Neutrophil (primary cell): ENCODE data around the gene TWIST2.

Experiments
- H3K27ac ChIP-seq: fragments of 200-600 bp; sonication (generic); 2 replicates; pipeline ENCODE4 v1.5.1; 2016; ENCODE audit warnings: mild to moderate bottlenecking, moderate library complexity
- H3K27me3 ChIP-seq: fragments of 200-600 bp; sonication (generic); 2 replicates; pipeline ENCODE4 v1.6.0; 2016; ENCODE audit warnings: mild to moderate bottlenecking
- H3K36me3 ChIP-seq: fragments of 200-600 bp; sonication (generic); 2 replicates; pipeline ENCODE4 v1.5.1; 2017
- H3K4me1 ChIP-seq, 2 experiments: fragments of 200-600 bp in 1 of 2; sonication (generic) in 1 of 2; 1 replicate in 1 of 2; 2 replicates in 1 of 2; pipeline versions ENCODE4 v1.5.1 to v1.6.1; 2013 to 2016; ENCODE audit warnings: low read depth in 1 of 2, low read length in 1 of 2, mild to moderate bottlenecking in 1 of 2, moderate library complexity in 1 of 2; ENCODE audit not compliant: control insufficient read depth in 1 of 2, insufficient read depth in 1 of 2
- H3K4me3 ChIP-seq, 2 experiments: fragments of 200-600 bp in 1 of 2; sonication (generic) in 1 of 2; 1 replicate in 1 of 2; 2 replicates in 1 of 2; pipeline ENCODE4 v1.5.1; 2013 to 2016; ENCODE audit warnings: low read depth in 1 of 2, low read length in 1 of 2, mild to moderate bottlenecking in 1 of 2, moderate library complexity in 1 of 2
- H3K9me3 ChIP-seq: fragments of 200-600 bp; sonication (generic); 2 replicates; pipeline ENCODE4 v1.5.1; 2016
- TF ChIP-seq, protein P1 (sequence below): fragments of 200-600 bp; sonication (generic); IDR thresholded peaks from 2 replicates; pipeline ENCODE4 v1.5.1; 2016; ENCODE audit warnings: antibody characterized with exemption

TWIST2 gene

DNA sequence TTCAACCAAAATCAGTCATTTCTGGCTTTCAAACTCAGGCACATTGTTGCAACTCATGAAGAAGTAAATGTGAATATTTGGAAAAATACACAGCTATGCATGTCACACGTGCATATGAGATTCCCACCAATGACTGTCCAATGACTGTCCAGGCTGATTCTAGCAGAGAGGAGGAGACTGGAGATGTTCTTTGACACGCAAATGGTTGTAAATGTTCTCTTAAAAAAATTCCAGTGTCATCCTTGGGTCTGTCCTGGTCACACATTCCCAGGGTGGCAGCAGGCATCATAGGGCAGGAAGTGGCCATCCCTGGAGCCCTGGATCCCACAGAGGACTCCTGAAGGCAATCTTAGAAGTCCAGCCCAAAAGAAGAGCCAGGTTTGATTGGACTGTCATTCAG is 40.9 kb downstream of the TWIST2 start:
- TF ChIP-seq, protein P1, sequence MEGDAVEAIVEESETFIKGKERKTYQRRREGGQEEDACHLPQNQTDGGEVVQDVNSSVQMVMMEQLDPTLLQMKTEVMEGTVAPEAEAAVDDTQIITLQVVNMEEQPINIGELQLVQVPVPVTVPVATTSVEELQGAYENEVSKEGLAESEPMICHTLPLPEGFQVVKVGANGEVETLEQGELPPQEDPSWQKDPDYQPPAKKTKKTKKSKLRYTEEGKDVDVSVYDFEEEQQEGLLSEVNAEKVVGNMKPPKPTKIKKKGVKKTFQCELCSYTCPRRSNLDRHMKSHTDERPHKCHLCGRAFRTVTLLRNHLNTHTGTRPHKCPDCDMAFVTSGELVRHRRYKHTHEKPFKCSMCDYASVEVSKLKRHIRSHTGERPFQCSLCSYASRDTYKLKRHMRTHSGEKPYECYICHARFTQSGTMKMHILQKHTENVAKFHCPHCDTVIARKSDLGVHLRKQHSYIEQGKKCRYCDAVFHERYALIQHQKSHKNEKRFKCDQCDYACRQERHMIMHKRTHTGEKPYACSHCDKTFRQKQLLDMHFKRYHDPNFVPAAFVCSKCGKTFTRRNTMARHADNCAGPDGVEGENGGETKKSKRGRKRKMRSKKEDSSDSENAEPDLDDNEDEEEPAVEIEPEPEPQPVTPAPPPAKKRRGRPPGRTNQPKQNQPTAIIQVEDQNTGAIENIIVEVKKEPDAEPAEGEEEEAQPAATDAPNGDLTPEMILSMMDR = no peak
- H3K36me3 ChIP-seq = no peaks in the 10 kb centered on the region

DNA sequence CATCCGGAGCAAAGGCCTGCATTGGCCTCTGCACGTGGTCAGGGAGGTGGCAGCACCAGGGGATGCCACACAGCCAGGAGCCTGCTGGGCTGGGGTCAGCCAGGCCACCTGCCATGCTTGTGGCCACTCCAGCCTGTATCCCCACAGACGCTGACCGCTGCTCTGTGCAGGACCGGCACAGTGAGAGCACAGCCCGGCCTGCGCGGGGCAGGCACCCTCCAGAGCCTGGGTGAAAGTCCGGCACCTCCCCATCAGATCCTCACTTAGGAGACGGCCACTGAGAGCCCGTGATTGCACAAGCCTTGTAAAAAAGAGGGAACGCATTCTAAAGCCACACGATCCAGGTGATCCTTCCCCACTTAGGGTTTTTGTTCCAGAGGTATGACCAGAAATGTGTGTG is 42.2 kb downstream of the TWIST2 start:
- Histone ChIP-seq H3K36me3 (no peaks in the 10 kb centered on the region), H3K4me3 (no peak overlapping the region), H3K9me3 (no peaks in the 10 kb centered on the region), H3K4me1 (no peaks in the 10 kb centered on the region), H3K27me3 (peaks cover 22% of the 10 kb centered on the region), H3K27ac (no peak overlapping the region)
- TF ChIP-seq, protein P1 = no peak

More for the DNA sequence above, 40.9 kb downstream of the TWIST2 start:
- H3K27me3 ChIP-seq = peaks cover 17% of the 10 kb centered on the region
- H3K9me3 ChIP-seq = no peaks in the 10 kb centered on the region
- no peak overlapping the region for H3K4me3 ChIP-seq
- H3K4me1 ChIP-seq = no peaks in the 10 kb centered on the region
- no peak overlapping the region for H3K27ac ChIP-seq

DNA sequence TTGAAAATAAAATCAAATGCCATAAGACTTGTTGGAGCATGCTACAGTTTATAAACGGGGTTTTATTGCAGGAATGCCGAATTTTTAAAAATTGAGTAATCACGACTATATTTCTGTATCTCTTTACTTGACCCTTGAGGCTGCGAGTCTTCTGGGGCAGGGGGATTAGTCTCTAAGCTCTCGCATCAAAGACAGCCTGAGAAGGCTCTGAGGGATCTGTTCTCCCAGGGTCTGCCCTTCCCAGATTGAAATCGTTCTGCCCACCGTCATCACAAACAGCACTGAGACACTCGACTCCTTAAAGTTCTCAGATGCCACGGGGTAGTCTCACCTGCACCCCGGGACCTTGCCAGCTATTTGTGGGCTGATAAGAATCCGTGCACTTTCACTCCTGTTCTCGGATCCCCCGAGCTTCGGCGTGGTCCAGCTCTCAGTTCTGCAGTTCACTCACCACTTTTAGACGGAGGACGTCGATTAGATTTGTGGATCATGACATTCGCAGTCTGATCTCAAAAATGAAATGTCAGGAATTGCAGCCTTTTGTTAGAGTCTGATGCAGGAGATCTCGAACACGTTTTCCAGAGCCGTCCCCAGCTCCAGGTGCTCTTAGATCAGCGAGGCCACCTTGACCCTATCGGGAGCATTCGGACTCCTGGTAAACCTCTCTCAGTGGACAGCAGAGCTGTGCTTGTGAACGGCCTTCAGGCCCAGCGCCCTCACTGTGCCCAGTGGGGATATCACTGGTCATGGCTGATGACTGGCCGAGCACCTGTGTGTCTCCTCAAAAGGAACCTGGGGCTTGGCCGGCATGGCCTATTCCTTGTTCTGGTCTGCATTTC is 43.0 kb downstream of the TWIST2 start:
- Histone ChIP-seq H3K36me3 (no peaks in the 10 kb centered on the region), H3K27me3 (peaks cover 29% of the 10 kb centered on the region), H3K27ac (no peak overlapping the region), H3K4me3 (no peak overlapping the region), H3K4me1 (no peaks in the 10 kb centered on the region), H3K9me3 (no peaks in the 10 kb centered on the region)
- TF ChIP-seq, protein P1 = no peak

DNA sequence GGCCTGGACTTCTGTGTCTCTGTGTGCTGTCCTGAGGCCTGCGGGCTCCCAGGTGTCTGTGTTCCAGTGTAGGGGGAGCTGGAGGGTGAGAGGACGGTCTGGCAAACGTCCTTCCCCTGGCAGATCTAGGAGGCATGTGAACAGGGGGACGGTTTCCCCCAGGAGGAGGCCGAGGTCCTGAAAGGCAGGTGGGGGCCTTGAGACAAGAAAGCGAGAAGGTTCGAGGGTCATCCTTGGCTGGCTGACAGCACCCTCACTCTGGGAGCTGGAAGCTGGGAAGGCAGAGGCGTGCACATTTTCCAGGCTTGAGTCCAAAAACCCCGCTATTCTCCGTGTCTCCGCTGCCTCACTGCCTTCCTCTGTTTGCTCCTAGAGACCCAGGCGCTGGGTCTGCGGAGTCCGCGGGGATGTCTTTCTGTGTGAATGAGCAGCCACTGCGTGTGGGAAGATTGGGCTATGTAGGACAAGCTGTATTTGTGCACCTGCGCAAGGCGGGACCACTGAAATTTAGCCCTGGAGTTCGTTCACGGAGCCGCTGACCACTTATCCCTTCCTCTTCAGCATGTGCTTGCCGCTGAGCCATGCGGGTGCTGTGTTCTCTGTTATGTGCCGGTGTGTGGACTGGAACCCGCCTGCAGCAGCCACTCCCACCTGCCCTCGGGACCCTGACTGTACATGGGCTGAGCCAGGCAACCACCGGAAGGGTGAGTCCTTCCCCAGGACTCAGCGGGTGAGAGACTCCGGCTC is 43.7 kb downstream of the TWIST2 start:
- H3K4me3 ChIP-seq = no peak overlapping the region
- H3K4me1 ChIP-seq = no peaks in the 10 kb centered on the region
- TF ChIP-seq, protein P1 = no peak
- H3K36me3 ChIP-seq = no peaks in the 10 kb centered on the region
- H3K9me3 ChIP-seq = no peaks in the 10 kb centered on the region
- H3K27ac ChIP-seq = no peak overlapping the region
- peaks cover 37% of the 10 kb centered on the region for H3K27me3 ChIP-seq

DNA sequence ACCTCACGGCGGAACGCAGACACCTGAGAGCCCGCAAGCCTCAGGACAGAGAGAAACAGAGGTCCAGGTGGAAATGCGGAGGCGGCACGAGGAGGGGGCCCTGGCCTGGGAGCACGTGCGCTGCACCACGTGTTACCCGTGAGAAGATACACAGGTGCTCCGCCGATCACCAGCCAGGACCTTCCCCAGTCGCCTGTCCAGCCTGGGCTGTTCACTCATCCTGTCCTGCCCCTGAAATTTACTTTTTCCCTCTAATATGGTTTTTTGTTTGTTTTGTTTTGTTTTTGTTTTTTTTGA is 44.3 kb downstream of the TWIST2 start:
- H3K4me1 ChIP-seq = no peaks in the 10 kb centered on the region
- TF ChIP-seq, protein P1 = no peak
- peaks cover 38% of the 10 kb centered on the region for H3K27me3 ChIP-seq
- H3K36me3 ChIP-seq = no peaks in the 10 kb centered on the region
- no peak overlapping the region for H3K4me3 ChIP-seq
- no peaks in the 10 kb centered on the region for H3K9me3 ChIP-seq
- H3K27ac ChIP-seq = no peak overlapping the region
